Endothelial cell of umbilical vein (primary cell): ENCODE results near the gene RAG1.

ENCODE experiments used
- CTCF ChIP-seq, 2 donors: IDR thresholded peaks; 1 replicate in 1 of 2; 2 replicates in 1 of 2; pipeline ENCODE4 v1.5.1; 2011; ENCODE audit warnings: low read length in 2 of 2, mild to moderate bottlenecking in 2 of 2, moderate library complexity in 2 of 2, control low read depth in 1 of 2, inconsistent platforms in 1 of 2, low read depth in 1 of 2; ENCODE audit not compliant: insufficient read depth in 1 of 2; ENCODE audit errors: extremely low read depth in 1 of 2
- EZH2 ChIP-seq: IDR thresholded peaks from 2 replicates; pipeline ENCODE4 v1.6.1; 2012; ENCODE audit warnings: borderline replicate concordance, low read depth, mild to moderate bottlenecking, moderate library complexity, low read length, inconsistent platforms; ENCODE audit not compliant: severe bottlenecking
- FOS ChIP-seq: IDR thresholded peaks from 2 replicates; pipeline ENCODE4 v1.6.1; 2011; ENCODE audit warnings: mild to moderate bottlenecking, low read length, moderate library complexity, borderline replicate concordance; ENCODE audit not compliant: insufficient read depth
- JUN ChIP-seq: IDR thresholded peaks from 2 replicates; pipeline ENCODE4 v1.6.1; 2011; ENCODE audit warnings: borderline replicate concordance, low read depth; ENCODE audit not compliant: insufficient read length, insufficient read depth
- MAX ChIP-seq: IDR thresholded peaks from 2 replicates; pipeline ENCODE4 v1.6.1; 2011; ENCODE audit not compliant: insufficient read depth, insufficient read length
- POLR2A ChIP-seq: IDR thresholded peaks from 2 replicates; pipeline ENCODE4 v1.6.1; 2012; ENCODE audit warnings: low read depth, mild to moderate bottlenecking, control low read depth, low read length
- POLR2AphosphoS5 ChIP-seq: IDR thresholded peaks from 2 replicates; pipeline ENCODE4 v1.6.1; 2012; ENCODE audit warnings: low read depth, mild to moderate bottlenecking, control low read depth, low read length, moderate library complexity; ENCODE audit not compliant: insufficient read depth

- TF ChIP-seq JUN (no peak), MAX (no peak), EZH2 (no peak), CTCF (IDR thresholded peaks at IDR 0.05; ENCODE audit: extremely low read depth in 1 of 2, insufficient read depth in 1 of 2, low read depth in 1 of 2, low read length in 2 of 2) (no peak), FOS (no peak), POLR2A (no peak), POLR2AphosphoS5 (no peak)
Observed at GRCh38 chr11:36591433-36591832, 23.6 kb downstream of the RAG1 start.
